Naive thymus-derived CD4-positive, alpha-beta T cell (primary cell): Measurements from ENCODE around the gene DMRTB1. TPM values are rescaled to one million over a fixed set of nuclear protein-coding genes. Genes with fewer than 3 reads are reported as not detected.

ENCODE experiments used
- ATAC-seq: fragments of 150-1000 bp; cut with Tn5 transposase; 2 replicates; pipeline ENCODE4 v1.10.0; 2021; ENCODE audit warnings: mild to moderate bottlenecking, moderate library complexity
- CTCF ChIA-PET: fragments of 350-600 bp; sonication (Branson Sonifier 250); formaldehyde crosslinking; loops from one replicate; lab custom pipeline; 2021; ENCODE audit warnings: antibody characterized with exemption; lab: Charles Lee
- POLR2A ChIA-PET: fragments of 350-600 bp; sonication (Branson Sonifier 250); formaldehyde crosslinking; loops from one replicate; lab custom pipeline; 2021; ENCODE audit warnings: antibody characterized with exemption, inconsistent platforms; lab: Charles Lee
- DNase-seq, 9 donors: peaks; one replicate each; pipeline versions ENCODE4 v3.0.0 to v3.0.0-alpha.2; 2020 to 2022; ENCODE audit warnings: mixed read lengths in 1 of 9
- H3K27ac ChIP-seq: one replicate; pipeline ENCODE4 v1.7.0; 2013; ENCODE audit warnings: mild to moderate bottlenecking, low read depth, low read length, moderate library complexity
- H3K27me3 ChIP-seq, 2 donors: one replicate each; pipeline ENCODE4 v1.7.0; 2013; ENCODE audit warnings: low read length in 2 of 2, mild to moderate bottlenecking in 2 of 2, moderate library complexity in 2 of 2; ENCODE audit not compliant: control insufficient read depth in 2 of 2, insufficient read depth in 2 of 2
- H3K36me3 ChIP-seq, 3 experiments: 1 replicate in 2 of 3; 2 replicates in 1 of 3; pipeline ENCODE4 v1.7.0; 2013; ENCODE audit warnings: low read length in 3 of 3, mild to moderate bottlenecking in 3 of 3, moderate library complexity in 1 of 3; ENCODE audit not compliant: insufficient read depth in 3 of 3, control insufficient read depth in 2 of 3
- H3K4me1 ChIP-seq, 2 donors: one replicate each; pipeline ENCODE4 v1.7.0; 2013; ENCODE audit warnings: low read length in 2 of 2, mild to moderate bottlenecking in 2 of 2, moderate library complexity in 1 of 2; ENCODE audit not compliant: control insufficient read depth in 2 of 2, insufficient read depth in 2 of 2
- H3K4me3 ChIP-seq: 2 replicates; pipeline ENCODE4 v1.7.0; 2013; ENCODE audit warnings: mild to moderate bottlenecking, low read length
- H3K9me3 ChIP-seq, 3 experiments: 1 replicate in 2 of 3; 2 replicates in 1 of 3; pipeline ENCODE4 v1.7.0; 2013; ENCODE audit warnings: low read length in 3 of 3; ENCODE audit not compliant: control insufficient read depth in 2 of 3
- H3K27ac Mint-ChIP-seq, 9 donors: one replicate each; pipeline ENCODE4 v1.8.0; 2020 to 2022; ENCODE audit warnings: mixed read lengths in 9 of 9, mild to moderate bottlenecking in 8 of 9, moderate library complexity in 5 of 9, inconsistent platforms in 2 of 9
- H3K27me3 Mint-ChIP-seq, 5 donors: one replicate each; pipeline ENCODE4 v1.8.0; 2021 to 2022; ENCODE audit warnings: mixed read lengths in 5 of 5, mild to moderate bottlenecking in 1 of 5
- H3K36me3 Mint-ChIP-seq, 5 donors: one replicate each; pipeline ENCODE4 v1.8.0; 2020 to 2022; ENCODE audit warnings: mixed read lengths in 5 of 5, mild to moderate bottlenecking in 3 of 5, inconsistent platforms in 1 of 5
- H3K4me1 Mint-ChIP-seq, 7 donors: one replicate each; pipeline ENCODE4 v1.8.0; 2020 to 2022; ENCODE audit warnings: mixed read lengths in 7 of 7, mild to moderate bottlenecking in 3 of 7, inconsistent platforms in 1 of 7
- H3K4me3 Mint-ChIP-seq, 10 donors: one replicate each; pipeline ENCODE4 v1.8.0; 2020 to 2022; ENCODE audit warnings: mild to moderate bottlenecking in 10 of 10, mixed read lengths in 10 of 10, moderate library complexity in 6 of 10, inconsistent platforms in 2 of 10
- H3K9me3 Mint-ChIP-seq, 11 donors: one replicate each; pipeline ENCODE4 v1.8.0; 2020 to 2022; ENCODE audit warnings: mixed read lengths in 11 of 11, mild to moderate bottlenecking in 4 of 11, inconsistent platforms in 1 of 11, moderate library complexity in 1 of 11
- intact Hi-C, 2 donors: fragments of 100-400 bp; cut with micrococcal nuclease; formaldehyde crosslinking; loops; one replicate each; pipeline ENCODE4 v1.15.1; 2023
- polyA plus RNA-seq, 2 donors: library from polyadenylated mRNA; unstranded; fragments of 300-500 nt; fragmentation: Illumina TruSeq; gene quantifications; one replicate each; pipeline ENCODE4 v1.2.3, GENCODE V29; 2021
- total RNA-seq, 6 experiments: library from RNA in 5 of 6; stranded (reverse) in 5 of 6; gene quantifications; 1 replicate in 5 of 6; 2 replicates in 1 of 6; pipeline ENCODE4 v1.2.3 and lab custom pipeline; 2021 to 2026

The DMRTB1 gene
- total and polyA plus RNA-seq, 7 experiments from 2014 or later = not detected

DNA sequence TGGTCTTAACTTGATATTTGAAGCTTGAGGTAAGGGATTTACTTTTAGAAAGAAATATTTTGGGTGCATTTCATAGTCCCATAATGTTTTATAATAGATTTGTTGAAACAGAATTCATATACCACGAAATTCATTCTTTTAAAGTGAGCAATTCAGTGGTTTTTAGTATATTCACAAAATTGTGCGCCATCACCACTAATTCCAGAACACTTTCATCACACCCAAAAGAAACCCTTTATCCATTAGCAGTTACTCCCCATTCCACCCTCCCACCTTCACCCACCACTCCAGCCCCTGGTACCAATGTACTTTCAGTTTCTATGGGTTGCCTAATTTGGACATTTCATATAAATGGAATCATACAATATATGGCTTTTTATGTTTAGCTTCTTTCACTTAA, 38.9 kb upstream of the DMRTB1 start:
- H3K9me3 Mint-ChIP-seq = peaks cover 0 to 15% (median 7%) of the 10 kb centered on the region in 11 donors
- ChIA-PET CTCF (no interaction called here), POLR2A (no interaction called here)
- no peaks in the 10 kb centered on the region for H3K36me3 Mint-ChIP-seq
- H3K27me3 Mint-ChIP-seq = peaks cover 0 to 32% (median 16%) of the 10 kb centered on the region in 5 donors
- Histone ChIP-seq H3K4me1 (no peaks in the 10 kb centered on the region), H3K36me3 (no peaks in the 10 kb centered on the region), H3K27ac (no peak overlapping the region), H3K27me3 (no peaks in the 10 kb centered on the region), H3K9me3 (no peaks in the 10 kb centered on the region), H3K4me3 (no peak overlapping the region)
- peaks cover 0 to 28% (median 0%) of the 10 kb centered on the region in 7 donors for H3K4me1 Mint-ChIP-seq
- intact Hi-C loops = no loop called here
- no peak for ATAC-seq
- H3K4me3 Mint-ChIP-seq = no peak overlapping the region
- DNase-seq = no peak
- H3K27ac Mint-ChIP-seq = no peak overlapping the region

DNA sequence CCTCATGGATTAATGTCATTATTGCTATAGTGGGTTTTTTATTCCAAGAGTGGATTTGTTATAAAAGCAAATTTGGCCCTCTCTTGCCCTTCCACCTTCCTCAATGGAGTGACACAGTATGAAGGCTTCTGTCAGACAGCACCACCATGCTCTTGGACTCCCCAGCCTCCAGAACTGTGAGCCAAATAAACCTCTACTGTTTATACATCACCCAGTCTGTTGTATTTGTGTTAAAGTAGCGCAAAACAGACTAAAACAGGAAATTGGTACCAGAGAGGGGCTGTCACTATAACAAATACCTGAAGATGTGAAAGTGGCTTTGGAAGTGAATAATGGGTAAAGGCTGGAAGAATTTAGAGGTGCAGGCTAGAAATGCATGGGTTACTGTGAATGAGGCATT, 38.0 kb upstream of the DMRTB1 start:
- Histone ChIP-seq H3K36me3 (no peaks in the 10 kb centered on the region), H3K9me3 (no peaks in the 10 kb centered on the region), H3K4me3 (no peak overlapping the region), H3K4me1 (no peaks in the 10 kb centered on the region), H3K27ac (no peak overlapping the region), H3K27me3 (no peaks in the 10 kb centered on the region)
- peaks cover 0 to 24% (median 0%) of the 10 kb centered on the region in 7 donors for H3K4me1 Mint-ChIP-seq
- peaks cover 0 to 15% (median 7%) of the 10 kb centered on the region in 11 donors for H3K9me3 Mint-ChIP-seq
- ChIA-PET CTCF (no interaction called here), POLR2A (no interaction called here)
- H3K4me3 Mint-ChIP-seq = no peak overlapping the region
- H3K36me3 Mint-ChIP-seq = no peaks in the 10 kb centered on the region
- peaks cover 0 to 35% (median 16%) of the 10 kb centered on the region in 5 donors for H3K27me3 Mint-ChIP-seq
- no peak overlapping the region for H3K27ac Mint-ChIP-seq
- DNase-seq = no peak
- ATAC-seq = no peak
- intact Hi-C loops = no loop called here

DNA sequence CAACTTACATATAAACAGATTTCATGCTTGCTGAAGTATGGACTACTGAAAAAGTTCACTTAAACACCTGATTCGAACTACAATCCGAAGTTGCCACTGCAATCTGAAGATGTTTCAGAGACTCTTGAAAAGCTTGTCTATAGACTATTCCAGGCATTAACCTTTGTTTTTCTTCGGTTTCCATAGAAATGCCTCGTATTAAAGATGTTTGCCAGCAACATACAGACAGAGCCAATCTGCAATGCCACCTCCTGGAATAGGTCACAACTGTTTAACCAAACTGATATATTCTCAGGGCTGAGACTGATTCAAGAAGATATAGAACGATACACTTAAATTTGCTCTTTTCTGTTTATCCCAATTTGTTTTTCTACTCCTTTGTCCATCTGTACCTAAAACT, 28.9 kb upstream of the DMRTB1 start:
- ATAC-seq = no peak
- Mint-ChIP-seq H3K36me3 (peaks cover 0 to 4% (median 0%) of the 10 kb centered on the region in 5 donors), H3K4me3 (no peak overlapping the region), H3K9me3 (no peaks in the 10 kb centered on the region), H3K27ac (no peak overlapping the region), H3K4me1 (peaks cover 3 to 17% (median 9%) of the 10 kb centered on the region in 7 donors), H3K27me3 (peaks cover 0 to 37% (median 10%) of the 10 kb centered on the region in 5 donors)
- CTCF ChIA-PET = no interaction called here
- no peaks in the 10 kb centered on the region for H3K9me3 ChIP-seq
- H3K4me3 ChIP-seq = no peak overlapping the region
- POLR2A ChIA-PET = no interaction called here
- no peaks in the 10 kb centered on the region for H3K27me3 ChIP-seq
- no peaks in the 10 kb centered on the region for H3K36me3 ChIP-seq
- intact Hi-C loops = no loop called here
- no peak for DNase-seq
- H3K27ac ChIP-seq = no peak overlapping the region
- H3K4me1 ChIP-seq = peaks cover 0 to 4% of the 10 kb centered on the region in 2 donors

DNA sequence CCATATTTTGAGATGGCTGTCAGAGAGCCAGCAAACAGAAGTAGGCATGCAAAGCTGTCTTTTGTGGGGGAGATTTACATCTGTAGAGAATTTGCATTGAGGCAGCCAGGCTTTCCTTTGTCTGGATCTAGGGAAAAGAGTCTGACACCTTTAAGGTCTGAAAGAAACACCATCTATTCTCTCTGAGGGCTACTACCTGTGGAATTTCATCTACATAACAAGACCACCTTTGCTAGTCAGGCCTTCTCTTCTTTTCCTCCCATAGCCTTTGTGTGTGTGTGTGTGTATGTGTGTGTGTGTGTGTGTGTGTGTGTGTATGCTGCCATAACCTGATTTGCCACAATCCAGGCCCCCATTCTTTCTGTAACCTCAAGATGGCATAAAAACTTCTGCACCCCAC, 28.4 kb upstream of the DMRTB1 start:
- peaks cover 0 to 36% (median 10%) of the 10 kb centered on the region in 5 donors for H3K27me3 Mint-ChIP-seq
- no peak overlapping the region for H3K27ac Mint-ChIP-seq
- ATAC-seq (no peak), DNase-seq (no peak)
- Histone ChIP-seq H3K4me1 (peaks cover 0 to 4% of the 10 kb centered on the region in 2 donors), H3K27me3 (no peaks in the 10 kb centered on the region), H3K36me3 (no peaks in the 10 kb centered on the region), H3K9me3 (no peaks in the 10 kb centered on the region), H3K4me3 (no peak overlapping the region), H3K27ac (no peak overlapping the region)
- ChIA-PET POLR2A (no interaction called here), CTCF (no interaction called here)
- intact Hi-C loops = no loop called here
- H3K4me3 Mint-ChIP-seq = no peak overlapping the region
- peaks cover 0 to 4% (median 0%) of the 10 kb centered on the region in 5 donors for H3K36me3 Mint-ChIP-seq
- peaks cover 3 to 17% (median 9%) of the 10 kb centered on the region in 7 donors for H3K4me1 Mint-ChIP-seq
- no peaks in the 10 kb centered on the region for H3K9me3 Mint-ChIP-seq

DNA sequence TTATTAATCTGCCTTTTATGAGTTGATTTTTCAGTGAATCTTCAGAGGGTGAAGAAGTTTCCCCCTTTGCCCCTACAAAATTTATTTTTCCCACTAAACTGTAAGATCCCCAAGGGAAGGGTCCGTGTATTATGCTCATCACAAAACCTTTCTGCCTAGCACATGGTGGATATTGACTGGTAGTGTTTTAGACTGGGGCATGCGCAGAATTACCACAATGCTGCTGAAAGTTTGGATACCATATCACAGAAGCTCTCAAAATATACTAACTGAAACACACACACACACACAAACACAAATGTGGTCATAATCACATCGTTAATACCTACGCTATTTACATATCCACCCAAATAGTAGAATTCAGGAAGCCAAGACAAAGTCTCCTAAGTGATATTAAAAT, 28.0 kb upstream of the DMRTB1 start:
- Mint-ChIP-seq H3K27ac (peak overlapping the region in 1 of 9 donors; percentile 43), H3K36me3 (peaks cover 0 to 4% (median 0%) of the 10 kb centered on the region in 5 donors), H3K4me3 (no peak overlapping the region), H3K4me1 (peaks cover 3 to 17% (median 9%) of the 10 kb centered on the region in 7 donors), H3K27me3 (peaks cover 0 to 40% (median 10%) of the 10 kb centered on the region in 5 donors), H3K9me3 (no peaks in the 10 kb centered on the region)
- Histone ChIP-seq H3K36me3 (no peaks in the 10 kb centered on the region), H3K4me3 (no peak overlapping the region), H3K27ac (no peak overlapping the region), H3K9me3 (no peaks in the 10 kb centered on the region), H3K4me1 (peaks cover 0 to 4% of the 10 kb centered on the region in 2 donors), H3K27me3 (no peaks in the 10 kb centered on the region)
- DNase-seq (no peak), ATAC-seq (no peak)
- ChIA-PET POLR2A (no interaction called here), CTCF (no interaction called here)
- intact Hi-C loops = no loop called here

DNA sequence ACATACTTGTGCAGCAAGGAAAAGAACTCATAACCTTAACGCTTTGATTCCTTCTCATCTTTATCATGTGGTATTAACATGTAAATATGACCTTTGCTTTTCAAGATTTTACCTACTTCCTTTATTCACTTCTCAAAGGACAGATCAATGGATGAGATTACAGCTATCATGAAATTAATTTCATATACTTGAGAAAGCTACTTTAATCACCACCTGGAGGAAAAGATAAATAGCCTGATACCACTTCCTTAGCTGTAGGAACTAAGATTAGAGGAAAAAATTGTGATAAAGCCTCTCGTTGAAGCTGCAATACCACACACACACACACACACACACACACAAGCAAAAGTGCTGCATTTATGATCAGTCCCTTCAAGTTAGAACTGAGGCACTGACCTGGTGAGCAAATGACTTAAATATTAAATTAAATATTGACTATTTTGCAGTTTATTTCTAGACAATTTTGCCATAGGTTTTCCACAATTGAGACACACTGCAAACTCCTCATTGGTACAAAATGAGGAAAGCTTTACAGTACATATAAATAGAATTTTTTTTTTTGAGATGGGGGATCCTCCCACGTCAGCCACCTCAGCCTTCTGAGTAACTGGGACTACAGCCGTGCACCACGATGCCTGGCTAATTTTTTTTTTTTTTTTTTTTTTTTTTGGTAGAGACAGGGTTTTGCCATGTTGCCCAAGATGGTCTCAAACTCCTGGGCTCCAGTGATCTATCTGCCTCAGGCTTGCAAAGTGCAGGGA, 27.2 kb upstream of the DMRTB1 start:
- peaks cover 3 to 17% (median 9%) of the 10 kb centered on the region in 7 donors for H3K4me1 Mint-ChIP-seq
- Histone ChIP-seq H3K27ac (no peak overlapping the region), H3K4me3 (no peak overlapping the region), H3K9me3 (no peaks in the 10 kb centered on the region), H3K27me3 (no peaks in the 10 kb centered on the region), H3K4me1 (peaks cover 0 to 4% of the 10 kb centered on the region in 2 donors), H3K36me3 (no peaks in the 10 kb centered on the region)
- CTCF ChIA-PET = no interaction called here
- peak overlapping the region in 2 of 9 donors; percentile 16 to 43 for H3K27ac Mint-ChIP-seq
- intact Hi-C loops = no loop called here
- H3K4me3 Mint-ChIP-seq = peak overlapping the region in 1 of 10 donors; percentile 3
- POLR2A ChIA-PET = no interaction called here
- ATAC-seq = no peak
- H3K9me3 Mint-ChIP-seq = no peaks in the 10 kb centered on the region
- H3K27me3 Mint-ChIP-seq = peaks cover 0 to 44% (median 10%) of the 10 kb centered on the region in 5 donors
- peak in 1 of 9 donors; percentile 8 for DNase-seq
- H3K36me3 Mint-ChIP-seq = peaks cover 0 to 4% (median 0%) of the 10 kb centered on the region in 5 donors

DNA sequence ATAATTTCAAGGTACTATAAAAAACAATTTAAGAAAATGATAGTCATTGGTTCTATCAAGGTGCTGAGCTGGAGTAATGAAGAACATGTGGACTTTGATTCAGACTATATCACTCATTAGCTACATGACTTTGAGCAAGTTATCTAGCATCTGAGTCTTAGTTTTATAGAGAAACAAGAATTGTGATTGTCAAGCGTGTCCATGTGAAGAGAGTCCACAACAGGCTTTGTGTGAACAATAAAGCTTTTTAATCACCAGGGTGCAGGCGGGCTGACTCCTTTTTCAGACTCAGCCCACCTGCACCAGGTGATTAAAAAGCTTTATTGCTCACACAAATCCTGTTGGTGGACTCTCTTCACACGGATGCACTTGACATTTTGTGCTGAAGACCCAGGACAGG, 26.6 kb upstream of the DMRTB1 start:
- CTCF ChIA-PET = no interaction called here
- Histone ChIP-seq H3K4me3 (no peak overlapping the region), H3K27ac (no peak overlapping the region), H3K9me3 (no peaks in the 10 kb centered on the region), H3K36me3 (no peaks in the 10 kb centered on the region), H3K27me3 (no peaks in the 10 kb centered on the region), H3K4me1 (peaks cover 0 to 4% of the 10 kb centered on the region in 2 donors)
- peak overlapping the region in 2 of 9 donors; percentile 7 to 21 for H3K27ac Mint-ChIP-seq
- DNase-seq (no peak), ATAC-seq (no peak)
- intact Hi-C loops = no loop called here
- H3K36me3 Mint-ChIP-seq = peaks cover 0 to 4% (median 0%) of the 10 kb centered on the region in 5 donors
- peaks cover 3 to 17% (median 9%) of the 10 kb centered on the region in 7 donors for H3K4me1 Mint-ChIP-seq
- H3K27me3 Mint-ChIP-seq = peaks cover 0 to 48% (median 10%) of the 10 kb centered on the region in 5 donors
- H3K9me3 Mint-ChIP-seq = no peaks in the 10 kb centered on the region
- POLR2A ChIA-PET = no interaction called here
- no peak overlapping the region for H3K4me3 Mint-ChIP-seq
